Hepatocyte (in vitro differentiated cells): ENCODE data around the gene SHC1. TPM values are rescaled to one million over a fixed set of nuclear protein-coding genes. Genes with fewer than 3 reads are reported as not detected.

Experiments
- DNase-seq: peaks from one replicate; pipeline ENCODE4 v3.0.0-alpha.2; 2016; ENCODE audit warnings: low spot score
- H2AFZ ChIP-seq: fragments of 200-600 bp; sonication (generic); 2 replicates; pipeline ENCODE4 v1.6.0; 2016; ENCODE audit warnings: antibody characterized with exemption, mild to moderate bottlenecking
- H3K27ac ChIP-seq: fragments of 200-600 bp; sonication (generic); 2 replicates; pipeline ENCODE4 v1.5.1; 2016; ENCODE audit warnings: mild to moderate bottlenecking
- H3K27me3 ChIP-seq: fragments of 200-600 bp; sonication (generic); 2 replicates; pipeline ENCODE4 v1.6.1; 2016
- H3K36me3 ChIP-seq: fragments of 200-600 bp; sonication (generic); replicated peaks from 2 replicates; pipeline ENCODE4 v1.5.1; 2016; ENCODE audit warnings: low read depth; ENCODE audit not compliant: insufficient read depth
- H3K4me1 ChIP-seq: fragments of 200-600 bp; sonication (generic); 2 replicates; pipeline ENCODE4 v1.5.1; 2016; ENCODE audit warnings: mild to moderate bottlenecking, moderate library complexity; ENCODE audit not compliant: insufficient read depth
- H3K4me2 ChIP-seq: fragments of 200-600 bp; sonication (generic); 2 replicates; pipeline ENCODE4 v1.6.0; 2016
- H3K4me3 ChIP-seq: fragments of 200-600 bp; sonication (generic); 2 replicates; pipeline ENCODE4 v1.5.1; 2016; ENCODE audit warnings: mild to moderate bottlenecking
- H3K79me2 ChIP-seq: fragments of 200-600 bp; sonication (generic); 2 replicates; pipeline ENCODE4 v1.6.0; 2017; ENCODE audit warnings: mild to moderate bottlenecking
- H3K9me2 ChIP-seq: fragments of 200-600 bp; sonication (generic); replicated peaks from 2 replicates; pipeline ENCODE4 v1.6.0; 2017; ENCODE audit warnings: mild to moderate bottlenecking; ENCODE audit not compliant: insufficient read depth
- H3K9me3 ChIP-seq: fragments of 200-600 bp; sonication (generic); 2 replicates; pipeline ENCODE4 v1.5.1; 2016; ENCODE audit warnings: low read depth, mild to moderate bottlenecking
- H4K20me1 ChIP-seq: fragments of 200-600 bp; sonication (generic); 2 replicates; pipeline ENCODE4 v1.6.0; 2016; ENCODE audit warnings: mild to moderate bottlenecking; ENCODE audit not compliant: insufficient read depth, poor library complexity, severe bottlenecking
- EZH2 ChIP-seq: fragments of 200-600 bp; sonication (generic); IDR thresholded peaks from 2 replicates; pipeline ENCODE4 v1.6.1; 2016; ENCODE audit warnings: antibody characterized with exemption, mild to moderate bottlenecking, borderline replicate concordance
- EZH2phosphoT487 ChIP-seq: fragments of 200-600 bp; sonication (generic); IDR thresholded peaks from one replicate; pipeline ENCODE4 v1.6.1; 2018; ENCODE audit warnings: antibody characterized with exemption, mild to moderate bottlenecking, low read depth, moderate library complexity; ENCODE audit not compliant: unreplicated experiment, severe bottlenecking
- WGBS: methylation state at CpG from one replicate; pipeline ENCODE4 v1.1.6; 2016; ENCODE audit warnings: low lambda C conversion rate; ENCODE audit errors: missing lambda C conversion rate; 5-methylcytosine and 5-hydroxymethylcytosine counted together
- polyA plus RNA-seq: library from polyadenylated mRNA; unstranded; fragments of >200 nt; fragmentation: Nextera tagmentation; extraction: Ambion mirVana; gene quantifications from 2 replicates; pipeline ENCODE4 v1.2.1, GENCODE V29; 2016
- total RNA-seq: library from RNA; depleted of rRNA; stranded (reverse); fragments of >200 nt; gene quantifications from 2 replicates; pipeline ENCODE4 v1.2.3, GENCODE V29; 2014
- TF ChIP-seq, protein P1 (sequence below): fragments of 200-600 bp; sonication (generic); IDR thresholded peaks from 2 replicates; pipeline ENCODE4 v1.5.1; 2016; ENCODE audit warnings: antibody characterized with exemption, mild to moderate bottlenecking; ENCODE audit not compliant: poor library complexity

SHC1 gene
- total and polyA plus RNA-seq, 2 experiments from 2014 or later: 95.6 to 107 TPM

DNA sequence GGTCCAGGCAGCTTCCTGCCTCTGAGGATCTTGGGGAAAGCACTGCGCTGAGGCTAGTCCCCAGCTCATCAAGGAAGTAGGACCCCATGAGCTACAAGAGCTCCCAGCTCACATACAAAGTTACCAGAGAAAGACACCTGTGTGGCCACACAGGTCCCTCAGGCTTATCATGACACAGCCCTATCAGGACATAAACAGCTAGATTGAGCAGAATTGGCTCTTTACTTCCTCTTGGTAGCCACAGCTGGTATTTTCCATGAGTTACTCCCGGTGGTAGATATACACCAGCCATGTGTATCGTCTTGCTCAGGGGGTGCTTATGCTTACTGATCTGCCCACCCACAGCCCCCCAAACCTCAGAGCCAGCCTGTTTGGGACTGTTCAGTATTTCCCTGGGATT, 24.0 kb upstream of the SHC1 start:
- peaks cover 3% of the 10 kb centered on the region for H3K79me2 ChIP-seq
- no peaks in the 10 kb centered on the region for H3K36me3 ChIP-seq
- H2AFZ ChIP-seq: no peak overlapping the region
- no peak overlapping the region for H3K4me3 ChIP-seq
- DNase-seq: no peak
- H3K27me3 ChIP-seq: no peaks in the 10 kb centered on the region
- no peak for TF ChIP-seq EZH2
- TF ChIP-seq, protein P1, sequence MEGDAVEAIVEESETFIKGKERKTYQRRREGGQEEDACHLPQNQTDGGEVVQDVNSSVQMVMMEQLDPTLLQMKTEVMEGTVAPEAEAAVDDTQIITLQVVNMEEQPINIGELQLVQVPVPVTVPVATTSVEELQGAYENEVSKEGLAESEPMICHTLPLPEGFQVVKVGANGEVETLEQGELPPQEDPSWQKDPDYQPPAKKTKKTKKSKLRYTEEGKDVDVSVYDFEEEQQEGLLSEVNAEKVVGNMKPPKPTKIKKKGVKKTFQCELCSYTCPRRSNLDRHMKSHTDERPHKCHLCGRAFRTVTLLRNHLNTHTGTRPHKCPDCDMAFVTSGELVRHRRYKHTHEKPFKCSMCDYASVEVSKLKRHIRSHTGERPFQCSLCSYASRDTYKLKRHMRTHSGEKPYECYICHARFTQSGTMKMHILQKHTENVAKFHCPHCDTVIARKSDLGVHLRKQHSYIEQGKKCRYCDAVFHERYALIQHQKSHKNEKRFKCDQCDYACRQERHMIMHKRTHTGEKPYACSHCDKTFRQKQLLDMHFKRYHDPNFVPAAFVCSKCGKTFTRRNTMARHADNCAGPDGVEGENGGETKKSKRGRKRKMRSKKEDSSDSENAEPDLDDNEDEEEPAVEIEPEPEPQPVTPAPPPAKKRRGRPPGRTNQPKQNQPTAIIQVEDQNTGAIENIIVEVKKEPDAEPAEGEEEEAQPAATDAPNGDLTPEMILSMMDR: no peak
- TF ChIP-seq EZH2phosphoT487: no peak
- WGBS: 89% methylated on average over 3 of the region's 3 CpGs
- H3K4me2 ChIP-seq: no peak overlapping the region
- no peak overlapping the region for H3K27ac ChIP-seq
- H4K20me1 ChIP-seq: no peaks in the 10 kb centered on the region
- H3K9me2 ChIP-seq: no peaks in the 10 kb centered on the region
- H3K4me1 ChIP-seq: peaks cover 5% of the 10 kb centered on the region
- no peaks in the 10 kb centered on the region for H3K9me3 ChIP-seq

DNA sequence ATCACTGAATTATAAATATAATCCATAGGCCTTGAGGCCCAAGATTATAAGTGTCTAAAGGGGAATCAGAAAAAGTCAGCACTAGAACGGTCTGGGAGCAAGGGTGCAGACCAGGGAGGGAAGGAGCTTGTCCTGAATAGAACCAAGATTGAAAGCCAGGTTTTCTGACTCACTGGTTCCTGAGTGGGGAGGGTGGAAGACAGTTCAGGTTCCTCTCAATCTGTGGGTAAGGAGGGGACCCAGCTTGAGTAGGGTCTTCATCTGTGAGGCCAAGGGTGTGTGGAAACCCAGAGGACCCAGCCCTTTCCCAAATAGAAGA, 23.7 kb upstream of the SHC1 start:
- no peaks in the 10 kb centered on the region for H3K36me3 ChIP-seq
- no peaks in the 10 kb centered on the region for H3K9me3 ChIP-seq
- DNase-seq: no peak
- no peaks in the 10 kb centered on the region for H3K9me2 ChIP-seq
- H3K4me1 ChIP-seq: peaks cover 5% of the 10 kb centered on the region
- no peaks in the 10 kb centered on the region for H4K20me1 ChIP-seq
- H3K4me2 ChIP-seq: no peak overlapping the region
- TF ChIP-seq EZH2: no peak
- TF ChIP-seq, protein P1: no peak
- no peak for TF ChIP-seq EZH2phosphoT487
- no peak overlapping the region for H2AFZ ChIP-seq
- H3K27me3 ChIP-seq: no peaks in the 10 kb centered on the region
- WGBS: 100% methylated on average over 1 of the region's 1 CpG
- H3K4me3 ChIP-seq: no peak overlapping the region
- peaks cover 3% of the 10 kb centered on the region for H3K79me2 ChIP-seq
- no peak overlapping the region for H3K27ac ChIP-seq

DNA sequence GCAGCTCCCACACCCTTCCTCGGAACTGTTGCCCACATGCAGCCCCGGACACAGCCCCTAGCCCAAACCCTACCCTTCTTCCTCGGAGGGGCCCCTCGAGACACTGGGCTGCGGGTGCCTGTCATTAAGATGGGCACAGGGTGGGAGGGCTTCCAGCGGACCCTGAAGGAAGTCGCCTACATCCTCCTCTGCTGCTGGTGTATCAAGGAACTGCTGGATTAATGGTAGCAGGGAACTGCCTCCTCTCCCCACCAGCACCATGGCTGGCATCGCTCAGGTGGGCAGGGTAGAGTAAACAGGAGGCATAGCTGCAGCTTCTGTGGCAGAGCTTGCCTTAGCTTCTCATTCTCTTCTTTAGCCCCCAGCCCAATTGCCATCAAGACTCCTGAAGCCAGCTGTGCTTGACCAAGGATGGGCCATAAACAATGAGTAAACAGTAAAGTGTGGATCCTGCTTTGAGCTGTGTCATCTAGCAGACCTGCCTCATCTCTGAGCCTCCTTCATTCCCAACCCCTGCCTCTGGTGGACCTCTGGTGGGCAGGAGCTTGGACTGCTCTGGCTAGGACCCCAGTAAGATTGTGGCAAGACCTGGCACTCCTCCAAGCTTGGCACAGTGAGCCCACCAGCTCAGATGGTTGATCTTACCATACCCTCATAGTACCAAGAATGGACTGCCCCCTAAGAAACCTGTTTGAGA, 23.2 kb upstream of the SHC1 start, which contains the start of gene LENEP:
Gene LENEP (plus strand): TSS at position 15 of the 697 bp plus-strand sequence. CDS start 22 bp downstream, at position 37.
- H3K9me2 ChIP-seq: no peaks in the 10 kb centered on the region
- H2AFZ ChIP-seq: no peak within 1 kb of the TSS
- peaks cover 2% of the 10 kb centered on the region for H3K4me1 ChIP-seq
- H3K36me3 ChIP-seq: no peaks in the 10 kb centered on the region
- H3K27ac ChIP-seq: no peak within 1 kb of the TSS
- no peak within 1 kb of the TSS for H3K4me3 ChIP-seq
- DNase-seq: no peak
- no peak for TF ChIP-seq EZH2
- TF ChIP-seq EZH2phosphoT487: no peak
- TF ChIP-seq, protein P1: no peak
- H3K4me2 ChIP-seq: no peak within 1 kb of the TSS
- no peaks in the 10 kb centered on the region for H3K27me3 ChIP-seq
- WGBS: 83% methylated on average over 8 of the region's 8 CpGs
- H4K20me1 ChIP-seq: no peaks in the 10 kb centered on the region
- peaks cover under 1% of the 10 kb centered on the region for H3K79me2 ChIP-seq
- H3K9me3 ChIP-seq: no peaks in the 10 kb centered on the region
